NCI-H524 treated with DMSO at 0.1 percent for 48 hours (cell line): Measurements from ENCODE around the gene MAGEA6.
"Not testable (repeated sequence)": the region's sequence is repeated elsewhere in the genome, so short reads cannot be mapped to it uniquely, and the experiment has no call there.

Source experiments
- DNase-seq: peaks from one replicate; lab custom pipeline; 2025; lab: John Stamatoyannopoulos, UW

Gene MAGEA6

GRCh38 chrX:152769549-152770289 is at the start of gene MAGEA6:
Gene MAGEA6 (minus strand): TSS chrX:152769689. CDS start chrX:152767650, 2,039 bp downstream.
- not testable (repeated sequence) for DNase-seq

- no peak for DNase-seq
Observed at GRCh38 chrX:152819266-152819665, 49.8 kb upstream of the MAGEA6 start.

GRCh38 chrX:152818356-152818755 is 48.9 kb upstream of the MAGEA6 start:
- no peak for DNase-seq

- DNase-seq = no peak
Observed at GRCh38 chrX:152817078-152817764, 47.7 kb upstream of the MAGEA6 start.

- no peak for DNase-seq
Observed at GRCh38 chrX:152814048-152814447, 44.6 kb upstream of the MAGEA6 start.

- no peak for DNase-seq
Observed at GRCh38 chrX:152813206-152813605, 43.7 kb upstream of the MAGEA6 start.

GRCh38 chrX:152810403-152810802 is 40.9 kb upstream of the MAGEA6 start:
- DNase-seq = peak; percentile 55

- DNase-seq = no peak
Observed at GRCh38 chrX:152806035-152806434, 36.5 kb upstream of the MAGEA6 start.

- DNase-seq = no peak
Observed at GRCh38 chrX:152798945-152799344, 29.5 kb upstream of the MAGEA6 start.

- not testable (repeated sequence) for DNase-seq
Observed at GRCh38 chrX:152787062-152787461, 17.6 kb upstream of the MAGEA6 start.

GRCh38 chrX:152766562-152766961 is 2.9 kb downstream of the MAGEA6 start:
- DNase-seq = not testable (repeated sequence)

GRCh38 chrX:152761582-152761981 is 7.9 kb downstream of the MAGEA6 start:
- DNase-seq = not testable (repeated sequence)

- DNase-seq = not testable (repeated sequence)
Observed at GRCh38 chrX:152759544-152759943, 9.9 kb downstream of the MAGEA6 start.

- DNase-seq = not testable (repeated sequence)
Observed at GRCh38 chrX:152758918-152759317, 10.6 kb downstream of the MAGEA6 start, which contains the start of gene CSAG3. Gene CSAG3 (plus strand): TSS chrX:152759218.

GRCh38 chrX:152754871-152755270 is 14.6 kb downstream of the MAGEA6 start:
- not testable (repeated sequence) for DNase-seq

- not testable (repeated sequence) for DNase-seq
Observed at GRCh38 chrX:152753686-152754650, 15.5 kb downstream of the MAGEA6 start, which contains the start of gene MAGEA2. Gene MAGEA2 (minus strand): TSS chrX:152753842. CDS start chrX:152751363, 2,479 bp downstream.

- no peak for DNase-seq
Observed at GRCh38 chrX:152738560-152738959, 30.9 kb downstream of the MAGEA6 start.

GRCh38 chrX:152736528-152736927 is 33.0 kb downstream of the MAGEA6 start:
- not testable (repeated sequence) for DNase-seq

- no peak for DNase-seq
Observed at GRCh38 chrX:152735860-152736511, 33.5 kb downstream of the MAGEA6 start.

GRCh38 chrX:152735101-152735500 is 34.4 kb downstream of the MAGEA6 start:
- no peak for DNase-seq

- not testable (repeated sequence) for DNase-seq
Observed at GRCh38 chrX:152734143-152734858, 35.2 kb downstream of the MAGEA6 start.
